ENCODE data around the gene CAAP1. TPM values are rescaled to one million over a fixed set of nuclear protein-coding genes. Genes with fewer than 3 reads are reported as not detected.

CAAP1 gene
- total and polyA plus RNA-seq, 12 donors = 19.2 to 62.4 (median 32.8) TPM

GRCh38 chr9:26812217-26812616 lies 80.4 kb downstream of the CAAP1 start:
- H3K36me3 ChIP-seq (replicated peaks in 1 of 2) = no peaks in the 10 kb centered on the region
- intact Hi-C loops (cut with DNase I) = no loop called here
- H3K27me3 ChIP-seq = no peaks in the 10 kb centered on the region
- no peaks in the 10 kb centered on the region for H3K4me1 ChIP-seq (replicated peaks in 1 of 2)
- no peak overlapping the region for H3K27ac ChIP-seq
- DNase-seq = no peak
- no peak for TF ChIP-seq POLR2A (IDR thresholded peaks at IDR 0.05)
- no peak for TF ChIP-seq CTCF (IDR thresholded peaks at IDR 0.05)
- WGBS, 4 donors = 84 to 94% (median 89%) methylated on average over 3 of the region's 3 CpGs
- no peak overlapping the region for H3K4me3 ChIP-seq
- H3K9me3 ChIP-seq (replicated peaks in 1 of 3) = no peaks in the 10 kb centered on the region

GRCh38 chr9:26811106-26811505 lies 81.5 kb downstream of the CAAP1 start:
- Histone ChIP-seq H3K4me1 (replicated peaks in 1 of 2) (no peaks in the 10 kb centered on the region), H3K4me3 (no peak overlapping the region), H3K27ac (no peak overlapping the region), H3K36me3 (replicated peaks in 1 of 2) (no peaks in the 10 kb centered on the region), H3K27me3 (no peaks in the 10 kb centered on the region), H3K9me3 (replicated peaks in 1 of 3) (no peaks in the 10 kb centered on the region)
- intact Hi-C loops (cut with DNase I) = no loop called here
- no peak for DNase-seq
- no peak for TF ChIP-seq POLR2A (IDR thresholded peaks at IDR 0.05)
- TF ChIP-seq CTCF (IDR thresholded peaks at IDR 0.05) = no peak

- Histone ChIP-seq H3K9me3 (replicated peaks in 1 of 3) (no peaks in the 10 kb centered on the region), H3K4me3 (no peak overlapping the region), H3K27me3 (no peaks in the 10 kb centered on the region), H3K4me1 (replicated peaks in 1 of 2) (no peaks in the 10 kb centered on the region), H3K36me3 (replicated peaks in 1 of 2) (no peaks in the 10 kb centered on the region), H3K27ac (no peak overlapping the region)
- 56 to 100% (median 77%) methylated on average over 1 of the region's 1 CpG for WGBS, 4 donors
- no peak for DNase-seq
- TF ChIP-seq CTCF (IDR thresholded peaks at IDR 0.05) = no peak
- TF ChIP-seq POLR2A (IDR thresholded peaks at IDR 0.05) = no peak
- intact Hi-C loops (cut with DNase I) = no loop called here
Observed at GRCh38 chr9:26809795-26810194, 82.8 kb downstream of the CAAP1 start.

GRCh38 chr9:26807161-26807560 lies 85.4 kb downstream of the CAAP1 start:
- Histone ChIP-seq H3K4me3 (no peak overlapping the region), H3K36me3 (replicated peaks in 1 of 2) (no peaks in the 10 kb centered on the region), H3K27ac (no peak overlapping the region), H3K9me3 (replicated peaks in 1 of 3) (no peaks in the 10 kb centered on the region), H3K4me1 (replicated peaks in 1 of 2) (no peaks in the 10 kb centered on the region), H3K27me3 (no peaks in the 10 kb centered on the region)
- no peak for DNase-seq
- intact Hi-C loops (cut with DNase I) = no loop called here
- 80 to 93% (median 86%) methylated on average over 5 of the region's 5 CpGs for WGBS, 4 donors
- TF ChIP-seq POLR2A (IDR thresholded peaks at IDR 0.05) (no peak), CTCF (IDR thresholded peaks at IDR 0.05) (no peak)

All from adrenal gland (tissue), 12 donors.